Astrocyte of the spinal cord (primary cell): ENCODE results near the gene LSS.
"Not testable (repeated sequence)": the region's sequence is repeated elsewhere in the genome, so short reads cannot be mapped to it uniquely, and the experiment has no call there.

Experiments used
- DNase-seq: peaks from one replicate; pipeline ENCODE4 v3.0.0; 2011; ENCODE audit warnings: low read depth, low spot score
- H3K4me3 ChIP-seq: 2 replicates; pipeline ENCODE4 v1.5.1; 2011; ENCODE audit warnings: low read depth, mild to moderate bottlenecking, low read length, moderate library complexity
- in situ Hi-C: cut with HindIII; loops from 2 replicates; pipeline ENCODE4 v1.10.0; 2017; ENCODE audit warnings: low sequenced_read_pairs
- TF ChIP-seq, protein P1 (sequence below): IDR thresholded peaks from 2 replicates; pipeline ENCODE4 v1.5.1; 2012; ENCODE audit warnings: low read depth, mild to moderate bottlenecking, low read length, inconsistent platforms

LSS gene

DNA sequence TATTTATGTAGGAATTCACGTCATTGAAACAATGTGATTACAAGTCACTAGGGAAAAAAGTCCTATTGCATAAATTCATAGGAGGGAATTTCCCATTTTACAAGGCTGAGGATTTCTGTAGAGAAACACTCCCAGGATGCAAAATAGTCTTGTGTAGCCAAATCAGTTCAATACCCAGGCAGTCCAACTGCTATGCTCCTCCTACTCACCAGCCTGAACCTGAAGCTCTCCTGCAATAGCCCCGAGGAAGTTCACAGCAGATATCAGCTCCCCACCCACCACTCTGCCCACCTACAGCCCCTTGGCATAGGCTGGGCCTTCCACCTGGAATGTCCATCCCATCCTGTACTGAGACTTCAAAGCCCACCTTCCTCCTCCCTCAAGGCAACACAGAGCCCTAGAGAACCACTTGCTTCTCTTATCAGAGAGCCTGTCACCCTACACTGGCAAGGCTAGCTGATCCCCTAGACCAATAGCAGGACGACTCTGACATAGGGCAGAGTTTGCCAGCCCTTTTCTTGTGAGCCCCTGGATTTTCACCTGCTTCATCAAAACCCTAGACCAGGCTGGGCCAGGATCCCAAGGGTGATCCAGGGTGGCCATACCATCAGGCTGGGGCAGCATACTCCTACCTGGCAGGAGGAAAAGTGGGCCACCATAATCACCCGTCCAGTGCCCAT, 1.5 kb downstream of the LSS start:
- DNase-seq: peak; percentile 21
- TF ChIP-seq, protein P1, sequence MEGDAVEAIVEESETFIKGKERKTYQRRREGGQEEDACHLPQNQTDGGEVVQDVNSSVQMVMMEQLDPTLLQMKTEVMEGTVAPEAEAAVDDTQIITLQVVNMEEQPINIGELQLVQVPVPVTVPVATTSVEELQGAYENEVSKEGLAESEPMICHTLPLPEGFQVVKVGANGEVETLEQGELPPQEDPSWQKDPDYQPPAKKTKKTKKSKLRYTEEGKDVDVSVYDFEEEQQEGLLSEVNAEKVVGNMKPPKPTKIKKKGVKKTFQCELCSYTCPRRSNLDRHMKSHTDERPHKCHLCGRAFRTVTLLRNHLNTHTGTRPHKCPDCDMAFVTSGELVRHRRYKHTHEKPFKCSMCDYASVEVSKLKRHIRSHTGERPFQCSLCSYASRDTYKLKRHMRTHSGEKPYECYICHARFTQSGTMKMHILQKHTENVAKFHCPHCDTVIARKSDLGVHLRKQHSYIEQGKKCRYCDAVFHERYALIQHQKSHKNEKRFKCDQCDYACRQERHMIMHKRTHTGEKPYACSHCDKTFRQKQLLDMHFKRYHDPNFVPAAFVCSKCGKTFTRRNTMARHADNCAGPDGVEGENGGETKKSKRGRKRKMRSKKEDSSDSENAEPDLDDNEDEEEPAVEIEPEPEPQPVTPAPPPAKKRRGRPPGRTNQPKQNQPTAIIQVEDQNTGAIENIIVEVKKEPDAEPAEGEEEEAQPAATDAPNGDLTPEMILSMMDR: no peak
- peak overlapping the region; percentile 84 for H3K4me3 ChIP-seq
- in situ Hi-C loops: no loop called here

DNA sequence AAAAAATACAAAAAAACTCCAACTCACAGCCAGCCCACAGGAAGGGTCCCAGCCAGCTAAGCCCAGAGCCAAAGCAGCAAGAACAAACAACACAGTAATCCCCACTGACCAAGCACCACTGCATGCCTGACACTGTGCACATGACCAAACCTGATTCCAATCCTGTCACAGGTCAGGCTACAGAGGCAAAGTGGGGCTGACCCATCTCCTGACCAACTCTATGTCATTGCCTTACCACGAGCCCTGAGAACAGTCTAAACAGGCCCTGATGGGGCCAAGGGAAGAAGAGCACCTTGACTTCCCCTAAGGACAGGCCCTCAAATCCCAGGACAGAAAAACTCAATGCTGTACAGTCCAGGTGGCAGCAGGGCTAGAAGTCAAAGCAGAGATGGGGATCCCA, 2.4 kb downstream of the LSS start:
- no peak overlapping the region for H3K4me3 ChIP-seq
- in situ Hi-C loops: no loop called here
- TF ChIP-seq, protein P1: no peak
- DNase-seq: no peak

DNA sequence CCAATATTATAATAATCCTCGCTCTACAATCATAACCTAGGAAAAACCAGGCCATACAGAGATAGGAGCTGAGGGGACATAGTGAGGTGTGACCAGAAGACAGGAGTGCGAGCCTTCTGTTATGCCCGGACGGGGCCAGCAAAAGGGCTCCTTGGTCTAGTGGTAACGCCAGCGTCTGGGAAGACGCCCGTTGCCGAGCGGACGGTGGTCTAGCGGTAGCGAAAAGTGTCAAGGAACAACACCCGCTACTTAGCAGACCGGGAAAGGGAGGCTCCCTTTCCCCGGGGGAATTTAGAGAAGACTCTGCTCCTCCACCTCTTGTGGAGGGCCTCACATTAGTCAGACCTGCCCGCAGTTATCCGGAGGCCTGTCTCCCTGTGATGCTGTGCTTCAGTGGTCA, 4.9 kb downstream of the LSS start:
- DNase-seq, in situ Hi-C loops, H3K4me3 ChIP-seq: not testable (repeated sequence)

DNA sequence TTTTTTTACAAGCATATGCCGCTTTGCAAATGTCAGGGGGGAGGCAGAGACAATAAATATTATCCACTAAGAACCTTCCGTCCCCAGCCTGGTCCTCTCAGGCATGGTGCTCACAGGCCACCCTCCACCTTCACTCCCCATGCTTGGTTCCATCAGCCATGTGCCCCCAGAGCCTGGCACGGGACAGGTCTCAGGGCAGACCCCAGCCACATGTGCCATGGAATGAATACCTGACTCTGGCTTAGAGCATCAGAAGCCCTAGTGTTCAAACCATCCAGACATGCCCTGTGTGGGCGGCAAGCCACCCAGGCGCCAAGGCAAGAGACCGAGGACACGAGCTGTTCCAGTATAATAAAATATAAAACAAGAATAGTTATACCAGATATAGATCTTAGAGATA, 5.4 kb downstream of the LSS start:
- in situ Hi-C loops: no loop called here
- H3K4me3 ChIP-seq: no peak overlapping the region
- TF ChIP-seq, protein P1: no peak
- no peak for DNase-seq

DNA sequence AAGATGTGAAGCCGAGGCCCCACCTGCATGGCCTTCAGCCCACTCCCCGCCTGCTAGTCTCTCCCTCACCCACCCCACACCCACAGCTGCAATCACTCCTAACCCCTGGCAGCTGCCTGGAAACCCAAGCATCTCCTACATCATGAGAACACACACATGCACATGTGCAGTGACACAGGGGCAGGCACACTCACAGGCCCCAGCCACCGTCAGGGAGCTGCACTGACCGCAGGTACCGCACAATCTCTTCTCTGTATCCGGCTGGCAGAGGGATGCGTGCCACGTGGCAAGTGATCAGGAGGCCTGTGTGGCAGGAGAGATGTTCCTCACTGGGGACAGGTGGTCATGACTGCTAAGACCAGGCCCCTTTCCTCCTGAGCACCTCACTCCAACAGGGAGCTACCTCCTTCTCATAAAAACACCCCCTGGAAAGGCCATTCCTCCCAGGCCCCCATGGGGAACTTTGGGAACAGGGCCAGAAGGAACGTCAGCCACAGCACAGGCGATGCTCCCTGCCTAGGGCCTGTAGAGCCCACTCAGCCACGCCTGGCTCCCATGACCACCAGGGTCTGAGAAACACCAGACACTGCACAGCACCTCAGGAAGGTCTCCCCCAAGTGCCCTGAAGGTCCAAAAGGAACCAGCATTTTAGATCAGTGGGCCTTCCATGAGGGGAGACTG, 6.0 kb downstream of the LSS start:
- no peak for DNase-seq
- in situ Hi-C loops: no loop called here
- TF ChIP-seq, protein P1: no peak
- no peak overlapping the region for H3K4me3 ChIP-seq

DNA sequence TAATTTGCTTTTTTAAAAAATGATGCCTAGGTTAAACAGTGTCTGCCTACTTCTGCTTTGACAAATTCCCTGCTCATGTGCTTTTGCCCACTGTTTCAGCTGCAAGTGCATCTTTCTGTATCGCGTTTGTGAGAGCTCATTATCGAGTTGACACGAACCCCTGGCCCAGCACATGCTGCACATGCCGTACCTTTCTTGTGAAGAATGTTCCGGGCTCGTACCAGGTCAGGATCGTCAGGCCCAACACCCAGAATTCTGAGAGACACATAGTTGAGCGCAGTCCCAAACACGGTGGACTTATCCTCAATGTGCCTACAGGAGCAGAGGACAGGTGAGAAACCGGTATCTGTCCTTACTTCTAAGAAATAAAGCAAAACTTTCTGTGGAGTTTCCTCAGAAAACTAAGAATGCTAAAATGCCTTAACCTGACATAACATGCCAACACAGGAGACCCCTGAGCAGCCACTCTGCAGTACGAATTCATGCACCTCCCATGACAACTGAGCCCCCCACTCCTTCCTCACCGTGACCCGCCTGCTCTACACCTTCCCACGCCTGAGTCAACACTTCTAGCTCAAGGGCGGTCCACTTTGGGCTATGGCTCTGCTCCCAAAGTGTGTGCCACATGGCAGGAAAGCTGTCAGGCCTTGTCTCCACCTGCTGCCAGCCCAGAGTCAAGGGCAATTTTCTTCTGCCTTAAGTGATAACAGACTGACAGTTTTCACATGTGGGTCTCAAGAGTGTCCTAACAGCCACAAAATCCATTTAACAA, 6.7 kb downstream of the LSS start:
- no peak for DNase-seq
- in situ Hi-C loops: no loop called here
- TF ChIP-seq, protein P1: no peak
- no peak overlapping the region for H3K4me3 ChIP-seq

DNA sequence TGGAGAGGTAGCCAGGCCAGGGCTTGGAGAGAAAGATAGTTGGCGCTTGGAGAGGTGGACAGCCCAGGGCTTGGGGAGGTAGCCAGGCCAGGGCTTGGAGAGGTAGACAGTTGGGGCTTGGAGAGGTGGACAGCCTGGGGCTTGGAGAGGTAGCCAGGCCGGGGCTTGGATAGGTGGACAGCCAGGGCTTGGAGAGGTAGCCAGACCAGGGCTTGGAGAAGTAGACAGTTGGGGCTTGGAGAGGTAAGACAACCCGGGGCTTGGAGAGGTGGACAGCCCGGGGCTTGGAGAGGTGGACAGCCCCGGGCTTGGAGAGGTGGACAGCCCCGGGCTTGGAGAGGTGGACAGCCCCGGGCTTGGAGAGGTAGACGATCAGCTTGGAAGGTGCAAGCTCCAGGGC, 7.7 kb downstream of the LSS start:
- in situ Hi-C loops: no loop called here
- no peak for DNase-seq
- no peak overlapping the region for H3K4me3 ChIP-seq
- TF ChIP-seq, protein P1: no peak
